Left lung (tissue), 10 donors: ENCODE data around the gene KCNS3. TPM values are rescaled to one million over a fixed set of nuclear protein-coding genes. Genes with fewer than 3 reads are reported as not detected.

Experiments
- ATAC-seq: fragments of 200-7000 bp; cut with Tn5 transposase; one replicate; pipeline ENCODE4 v1.9.1; 2020; ENCODE audit warnings: moderate library complexity
- DNase-seq, 4 donors: peaks; one replicate each; pipeline ENCODE4 v3.0.0-alpha.2; 2013 to 2020
- H3K27ac ChIP-seq, 2 donors: fragments of 200-600 bp; sonication (generic) in 1 of 2; one replicate each; pipeline versions ENCODE4 v1.5.0 to v1.8.0; 2020 to 2021
- H3K27me3 ChIP-seq, 2 donors: fragments of 200-600 bp; sonication (generic) in 1 of 2; one replicate each; pipeline versions ENCODE4 v1.5.0 to v1.8.0; 2020 to 2021
- H3K36me3 ChIP-seq, 2 donors: fragments of 200-600 bp; sonication (generic) in 1 of 2; one replicate each; pipeline versions ENCODE4 v1.5.0 to v1.8.0; 2020 to 2021
- H3K4me1 ChIP-seq, 2 donors: fragments of 200-600 bp; one replicate each; pipeline ENCODE4 v1.8.0; 2021
- H3K4me3 ChIP-seq, 2 donors: fragments of 200-600 bp; sonication (generic) in 1 of 2; one replicate each; pipeline versions ENCODE4 v1.5.0 to v1.8.0; 2020 to 2021; ENCODE audit warnings: mild to moderate bottlenecking in 1 of 2
- H3K9me3 ChIP-seq, 2 donors: fragments of 200-600 bp; sonication (generic) in 1 of 2; one replicate each; pipeline versions ENCODE4 v1.5.0 to v1.8.0; 2020 to 2021
- CTCF ChIP-seq, 2 donors: fragments of 200-600 bp; sonication (generic) in 1 of 2; IDR thresholded peaks; one replicate each; pipeline versions ENCODE4 v1.5.0 to v1.8.0; 2021; ENCODE audit warnings: antibody characterized with exemption in 2 of 2
- intact Hi-C, 2 donors: fragments of 100-400 bp; cut with DNase I; formaldehyde crosslinking; loops; one replicate each; pipeline versions ENCODE4 v1.11.2 to v1.14.2; 2022
- polyA plus RNA-seq, 6 donors: library from polyadenylated mRNA; unstranded; fragments of 120-200 nt; gene quantifications; one replicate each; pipeline ENCODE4 v1.2.1, GENCODE V29; 2013; ENCODE audit not compliant: insufficient read length in 6 of 6
- total RNA-seq, 2 donors: library from RNA; stranded (reverse); fragmentation: NEBNext Ultra II Directional; extraction: Animal tissue kit (Norgen Biotek cat#: 25700); gene quantifications; one replicate each; pipeline ENCODE4 v1.2.1, GENCODE V29; 2021
- donor health status: DM: no; HTN: yes; CAD: no.
- donor health status: DM: no; HTN: no; CAD: no.

The KCNS3 gene
- total and polyA plus RNA-seq, 8 donors: 23.0 to 48.2 (median 31.0) TPM

- no peaks in the 10 kb centered on the region for H3K4me1 ChIP-seq
- DNase-seq: no peak
- intact Hi-C loops: no loop called here
- H3K27me3 ChIP-seq: no peaks in the 10 kb centered on the region
- no peaks in the 10 kb centered on the region for H3K36me3 ChIP-seq
- no peak for ATAC-seq
- no peak for TF ChIP-seq CTCF (IDR thresholded peaks at IDR 0.05)
- H3K9me3 ChIP-seq: no peaks in the 10 kb centered on the region
- H3K4me3 ChIP-seq: no peak overlapping the region
- no peak overlapping the region for H3K27ac ChIP-seq
Measured at GRCh38 chr2:17901246-17901645, 22.8 kb downstream of the KCNS3 start.

- Histone ChIP-seq H3K4me1 (peaks cover 0 to 5% of the 10 kb centered on the region in 2 donors), H3K4me3 (no peak overlapping the region), H3K27me3 (no peaks in the 10 kb centered on the region), H3K36me3 (no peaks in the 10 kb centered on the region), H3K27ac (no peak overlapping the region), H3K9me3 (no peaks in the 10 kb centered on the region)
- DNase-seq: no peak
- TF ChIP-seq CTCF (IDR thresholded peaks at IDR 0.05): no peak
- no peak for ATAC-seq
- intact Hi-C loops: no loop called here
Measured at GRCh38 chr2:17910980-17911379, 32.5 kb downstream of the KCNS3 start.

GRCh38 chr2:17911491-17912260 lies 33.2 kb downstream of the KCNS3 start:
- no peak for ATAC-seq
- Histone ChIP-seq H3K27me3 (no peaks in the 10 kb centered on the region), H3K36me3 (no peaks in the 10 kb centered on the region), H3K4me3 (no peak overlapping the region), H3K4me1 (peaks cover 0 to 5% of the 10 kb centered on the region in 2 donors), H3K9me3 (no peaks in the 10 kb centered on the region), H3K27ac (no peak overlapping the region)
- no peak for DNase-seq
- no peak for TF ChIP-seq CTCF (IDR thresholded peaks at IDR 0.05)
- intact Hi-C loops: no loop called here

GRCh38 chr2:17912266-17912691 lies 33.8 kb downstream of the KCNS3 start:
- intact Hi-C loops: no loop called here
- no peaks in the 10 kb centered on the region for H3K9me3 ChIP-seq
- DNase-seq: no peak
- no peaks in the 10 kb centered on the region for H3K27me3 ChIP-seq
- no peak for ATAC-seq
- no peak for TF ChIP-seq CTCF (IDR thresholded peaks at IDR 0.05)
- no peaks in the 10 kb centered on the region for H3K36me3 ChIP-seq
- no peak overlapping the region for H3K4me3 ChIP-seq
- no peak overlapping the region for H3K27ac ChIP-seq
- peaks cover 0 to 5% of the 10 kb centered on the region in 2 donors for H3K4me1 ChIP-seq

- H3K9me3 ChIP-seq: no peaks in the 10 kb centered on the region
- no peak overlapping the region for H3K27ac ChIP-seq
- H3K36me3 ChIP-seq: no peaks in the 10 kb centered on the region
- no peaks in the 10 kb centered on the region for H3K27me3 ChIP-seq
- H3K4me1 ChIP-seq: peaks cover 0 to 5% of the 10 kb centered on the region in 2 donors
- DNase-seq: no peak
- no peak for ATAC-seq
- no peak for TF ChIP-seq CTCF (IDR thresholded peaks at IDR 0.05)
- intact Hi-C loops: no loop called here
- no peak overlapping the region for H3K4me3 ChIP-seq
Measured at GRCh38 chr2:17915099-17915498, 36.6 kb downstream of the KCNS3 start.
